PC-3 (cell line): ENCODE measurements around the gene PRMT3. TPM values are rescaled to one million over a fixed set of nuclear protein-coding genes. Genes with fewer than 3 reads are reported as not detected.

Experiments
- ATAC-seq: fragments of 200-7000 bp; cut with Tn5 transposase; 2 replicates; pipeline ENCODE4 v1.9.1; 2020; ENCODE audit warnings: mild to moderate bottlenecking, moderate library complexity
- BruUV-seq: library from RNA; stranded (reverse); fragments of 400-500 nt; replicated peaks from 2 replicates; lab custom pipeline; 2021; lab: Mats Ljungman, UMichigan
- CTCF ChIA-PET: fragments of 300-600 bp; sonication (Branson Sonifier 250); formaldehyde crosslinking; loops from one replicate; lab custom pipeline; 2022; ENCODE audit warnings: antibody characterized with exemption; lab: Charles Lee
- POLR2A ChIA-PET: fragments of 300-600 bp; sonication (Branson Sonifier 250); formaldehyde crosslinking; loops from one replicate; lab custom pipeline; 2022; ENCODE audit warnings: antibody characterized with exemption; ENCODE audit not compliant: unreplicated experiment; lab: Charles Lee
- DNase-seq: peaks from one replicate; pipeline ENCODE4 v3.0.0-alpha.2; 2015
- H2AFZ ChIP-seq: fragments of 300-600 bp; sonication (generic); 2 replicates; pipeline ENCODE4 v1.6.0; 2016; ENCODE audit warnings: antibody characterized with exemption, low read length
- H3F3A ChIP-seq: fragments of 300-600 bp; sonication (generic); one replicate; pipeline ENCODE4 v1.6.0; 2017; ENCODE audit warnings: antibody characterized with exemption, low read length, control low read depth, mild to moderate bottlenecking; ENCODE audit not compliant: unreplicated experiment
- H3K27ac ChIP-seq: fragments of 300-600 bp; sonication (generic); 2 replicates; pipeline ENCODE4 v1.5.1; 2016; ENCODE audit warnings: mild to moderate bottlenecking, low read length
- H3K27me3 ChIP-seq: fragments of 300-600 bp; sonication (generic); 2 replicates; pipeline ENCODE4 v1.6.1; 2016; ENCODE audit warnings: low read length, mixed read lengths
- H3K36me3 ChIP-seq: fragments of 300-600 bp; sonication (generic); 2 replicates; pipeline ENCODE4 v1.6.1; 2016; ENCODE audit warnings: low read depth, mixed run types, low read length, mixed read lengths
- H3K4me1 ChIP-seq: fragments of 300-600 bp; sonication (generic); 2 replicates; pipeline ENCODE4 v1.5.1; 2016; ENCODE audit warnings: low read length; ENCODE audit not compliant: insufficient read depth
- H3K4me2 ChIP-seq: fragments of 300-600 bp; sonication (generic); 2 replicates; pipeline ENCODE4 v1.6.0; 2016; ENCODE audit warnings: low read length
- H3K4me3 ChIP-seq: fragments of 300-600 bp; sonication (generic); 2 replicates; pipeline ENCODE4 v1.5.1; 2016; ENCODE audit warnings: mild to moderate bottlenecking, low read length, mixed read lengths
- H3K79me2 ChIP-seq: fragments of 300-600 bp; sonication (generic); 2 replicates; pipeline ENCODE4 v1.6.1; 2017; ENCODE audit warnings: low read length, mixed read lengths
- H3K9ac ChIP-seq: fragments of 300-600 bp; sonication (generic); 2 replicates; pipeline ENCODE4 v1.6.0; 2016; ENCODE audit warnings: mild to moderate bottlenecking, low read length
- H3K9me2 ChIP-seq: fragments of 300-600 bp; sonication (generic); replicated peaks from 2 replicates; pipeline ENCODE4 v1.6.1; 2016; ENCODE audit warnings: mixed run types, low read length, mixed read lengths
- H3K9me3 ChIP-seq: fragments of 300-600 bp; sonication (generic); 2 replicates; pipeline ENCODE4 v1.6.1; 2016; ENCODE audit warnings: low read length, mixed read lengths
- H4K20me1 ChIP-seq: fragments of 300-600 bp; sonication (generic); 2 replicates; pipeline ENCODE4 v1.6.1; 2016; ENCODE audit warnings: low read length, mixed read lengths
- CTCF ChIP-seq: fragments of 300-600 bp; sonication (generic); conservative IDR thresholded peaks from 2 replicates; pipeline ENCODE4 v1.5.1; 2017; ENCODE audit warnings: antibody characterized with exemption, low read depth, mild to moderate bottlenecking, low read length
- EZH2 ChIP-seq: fragments of 300-600 bp; sonication (generic); IDR thresholded peaks from one replicate; pipeline ENCODE4 v1.6.1; 2017; ENCODE audit warnings: antibody characterized with exemption, mild to moderate bottlenecking, low read length; ENCODE audit not compliant: unreplicated experiment
- EZH2phosphoT487 ChIP-seq: fragments of 300-600 bp; sonication (generic); IDR thresholded peaks from 2 replicates; pipeline ENCODE4 v1.6.1; 2018; ENCODE audit warnings: mild to moderate bottlenecking, antibody characterized with exemption, low read length, borderline replicate concordance
- intact Hi-C: fragments of 100-400 bp; cut with micrococcal nuclease; formaldehyde crosslinking; loops from 2 replicates; pipeline ENCODE4 v1.9.0; 2023
- total RNA-seq: library from RNA; depleted of rRNA; stranded (reverse); fragments of >200 nt; gene quantifications from 2 replicates; pipeline ENCODE4 v1.2.3, GENCODE V29; 2014

Gene PRMT3
- total RNA-seq, 1 experiment from 2014 or later = 43.7 TPM

GRCh38 chr11:20457934-20458680 lies 70.6 kb downstream of the PRMT3 start:
- intact Hi-C loops = no loop called here
- Histone ChIP-seq H3K9me3 (no peaks in the 10 kb centered on the region), H3F3A (no peaks in the 10 kb centered on the region), H3K27ac (no peak overlapping the region), H3K4me1 (no peaks in the 10 kb centered on the region), H3K27me3 (no peaks in the 10 kb centered on the region), H3K4me2 (no peak overlapping the region), H3K9me2 (no peaks in the 10 kb centered on the region), H3K36me3 (0 out of 2 replicates have a peak, but pooled peaks cover 3% of the 10 kb centered on the region), H3K4me3 (no peak overlapping the region), H3K79me2 (no peaks in the 10 kb centered on the region), H3K9ac (no peak overlapping the region), H2AFZ (no peak overlapping the region), H4K20me1 (no peaks in the 10 kb centered on the region)
- no TSS peak for BruUV-seq
- POLR2A ChIA-PET = no interaction called here
- CTCF ChIA-PET = no interaction called here
- DNase-seq (no peak), ATAC-seq (no peak)
- no peak for TF ChIP-seq CTCF
- no peak for TF ChIP-seq EZH2phosphoT487
- TF ChIP-seq EZH2 = no peak

- H2AFZ ChIP-seq = no peak overlapping the region
- no peak overlapping the region for H3K27ac ChIP-seq
- H3K9ac ChIP-seq = no peak overlapping the region
- no peaks in the 10 kb centered on the region for H3K9me2 ChIP-seq
- no peak for DNase-seq
- no peaks in the 10 kb centered on the region for H3K9me3 ChIP-seq
- TF ChIP-seq CTCF = no peak
- intact Hi-C loops = no loop called here
- no peaks in the 10 kb centered on the region for H3K4me1 ChIP-seq
- ChIA-PET POLR2A (no interaction called here), CTCF (no interaction called here)
- no peaks in the 10 kb centered on the region for H4K20me1 ChIP-seq
- H3F3A ChIP-seq = no peaks in the 10 kb centered on the region
- no peak overlapping the region for H3K4me2 ChIP-seq
- no peak for ATAC-seq
- H3K4me3 ChIP-seq = no peak overlapping the region
- no peaks in the 10 kb centered on the region for H3K79me2 ChIP-seq
- no TSS peak for BruUV-seq
- H3K36me3 ChIP-seq = 0 out of 2 replicates have a peak, but pooled peaks cover 3% of the 10 kb centered on the region
- H3K27me3 ChIP-seq = no peaks in the 10 kb centered on the region
These were observed 71.6 kb downstream of the PRMT3 start for GRCh38 chr11:20458905-20459632.

- ChIA-PET CTCF (no interaction called here), POLR2A (no interaction called here)
- intact Hi-C loops = no loop called here
- Histone ChIP-seq H3K27me3 (no peaks in the 10 kb centered on the region), H3K4me1 (no peaks in the 10 kb centered on the region), H3K79me2 (no peaks in the 10 kb centered on the region), H3K9me2 (no peaks in the 10 kb centered on the region), H4K20me1 (no peaks in the 10 kb centered on the region), H3K4me2 (no peak overlapping the region), H3K36me3 (peaks cover 6% of the 10 kb centered on the region), H3F3A (no peaks in the 10 kb centered on the region), H2AFZ (no peak overlapping the region), H3K9me3 (no peaks in the 10 kb centered on the region), H3K27ac (no peak overlapping the region), H3K9ac (no peak overlapping the region), H3K4me3 (no peak overlapping the region)
- no peak for ATAC-seq
- no peak for DNase-seq
- no TSS peak for BruUV-seq
- no peak for TF ChIP-seq EZH2phosphoT487
- TF ChIP-seq CTCF = no peak
- no peak for TF ChIP-seq EZH2
These were observed 72.3 kb downstream of the PRMT3 start for GRCh38 chr11:20459865-20460264.
